ENCODE measurements around the gene FOLR1.
"Not testable (repeated sequence)": the region's sequence is repeated elsewhere in the genome, so short reads cannot be mapped to it uniquely, and the experiment has no call there.

FOLR1 gene

DNA sequence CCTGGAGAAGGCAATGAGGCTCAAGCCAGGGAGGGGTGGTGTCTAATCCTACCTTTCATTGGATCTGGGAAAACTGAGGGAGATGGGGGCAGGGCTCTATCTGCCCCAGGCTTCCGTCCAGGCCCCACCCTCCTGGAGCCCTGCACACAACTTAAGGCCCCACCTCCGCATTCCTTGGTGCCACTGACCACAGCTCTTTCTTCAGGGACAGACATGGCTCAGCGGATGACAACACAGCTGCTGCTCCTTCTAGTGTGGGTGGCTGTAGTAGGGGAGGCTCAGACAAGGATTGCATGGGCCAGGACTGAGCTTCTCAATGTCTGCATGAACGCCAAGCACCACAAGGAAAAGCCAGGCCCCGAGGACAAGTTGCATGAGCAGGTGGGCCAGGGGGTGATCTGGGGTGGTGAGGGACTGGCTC lies at the start of gene FOLR1:
FOLR1 (plus strand) TSS at position 180 of the 421 bp plus-strand sequence; CDS start at position 214, 34 bp downstream.
- DNase-seq, result no peak

DNA sequence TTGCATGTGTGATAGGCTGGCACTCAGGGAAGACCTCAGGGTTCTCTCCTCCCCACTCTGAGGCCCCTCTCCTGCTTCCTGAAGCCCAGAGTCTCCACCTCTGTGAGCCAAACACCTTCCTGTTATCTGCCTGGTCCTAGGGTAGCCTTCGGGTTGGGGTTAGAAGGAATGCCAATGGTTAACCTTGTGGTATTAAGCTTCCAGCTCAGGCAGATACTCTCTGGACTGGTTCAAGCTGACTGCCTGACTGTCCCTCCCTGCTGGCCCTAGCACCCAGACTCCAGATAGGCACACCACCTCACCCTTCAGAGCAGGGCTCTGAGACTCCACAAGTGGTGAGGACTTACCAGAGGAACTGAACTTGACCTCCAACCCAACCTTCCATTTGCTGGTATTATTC lies 49.4 kb upstream of the FOLR1 start:
- not testable (repeated sequence) for DNase-seq

DNA sequence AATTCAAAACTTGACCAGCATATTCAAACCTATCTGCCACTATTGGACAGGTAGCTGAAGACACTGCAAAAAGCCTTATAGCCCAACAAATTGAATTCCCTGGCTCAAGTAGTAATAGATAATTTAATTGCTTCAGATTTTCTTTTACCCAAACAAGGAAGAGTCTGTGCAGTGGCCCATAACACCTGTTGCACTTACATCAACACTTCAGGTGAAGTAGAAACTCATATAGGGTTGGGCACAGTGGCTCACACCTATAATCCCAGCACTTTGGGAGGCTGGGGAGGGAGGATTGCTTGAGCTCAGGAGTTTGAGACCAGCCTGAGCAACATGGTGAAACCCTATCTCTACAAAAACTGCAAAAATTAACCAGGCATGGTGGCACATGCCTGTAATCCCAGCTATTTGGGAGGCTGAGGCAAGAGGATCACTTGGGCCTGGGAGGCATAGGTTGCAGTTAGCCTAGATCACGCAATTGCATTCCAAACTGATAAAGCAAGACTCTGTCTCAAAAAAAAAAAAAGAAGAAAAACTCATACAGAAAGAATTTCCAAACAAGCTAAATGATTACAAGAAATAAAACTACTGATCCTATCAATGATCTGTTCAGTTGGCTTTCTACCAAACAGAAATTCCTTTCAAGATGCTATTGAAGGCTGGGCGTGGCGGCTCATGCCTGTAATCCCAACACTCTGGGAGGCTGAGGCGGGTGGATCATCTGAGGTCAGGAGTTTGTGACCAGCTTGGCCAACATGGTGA lies 47.0 kb upstream of the FOLR1 start:
- DNase-seq, result no peak

DNA sequence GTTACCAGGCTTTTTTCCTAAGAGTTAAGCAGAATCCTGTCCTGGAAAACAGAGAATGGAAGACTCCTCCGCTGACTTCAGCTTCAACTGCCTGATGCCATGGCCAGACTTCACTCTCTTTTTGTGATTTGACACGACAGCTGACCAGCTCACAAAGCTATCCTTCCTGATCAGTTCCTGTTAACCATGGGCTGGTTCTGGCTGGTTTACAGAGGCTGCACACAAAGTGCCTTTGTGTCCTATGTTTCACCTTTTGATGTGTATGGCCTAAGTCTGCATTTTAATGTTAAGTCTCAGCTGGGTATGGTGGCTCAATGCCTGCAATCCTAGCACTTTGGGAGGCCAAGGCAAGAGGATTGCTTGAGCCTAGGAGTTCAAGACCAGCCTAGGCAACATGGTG lies 45.3 kb upstream of the FOLR1 start:
- no peak for DNase-seq

DNA sequence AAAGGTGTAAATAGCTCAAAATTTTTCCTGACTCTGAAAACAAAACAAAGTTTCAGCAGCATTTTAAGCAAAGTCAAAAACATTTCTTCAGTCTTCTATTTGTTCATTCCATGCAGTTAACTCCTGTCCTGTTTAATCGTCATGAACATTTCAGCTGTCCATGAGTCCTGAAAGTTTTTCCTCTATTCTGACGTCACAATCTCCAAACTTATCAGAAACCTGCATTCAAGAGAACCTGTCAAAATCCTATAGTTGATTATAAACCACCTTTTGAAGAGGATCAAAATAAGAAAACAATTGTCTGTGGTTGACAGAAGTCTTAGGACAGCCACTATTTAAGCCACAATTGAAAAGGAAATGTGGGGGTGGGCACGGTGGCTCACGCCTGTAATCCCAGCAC lies 41.1 kb upstream of the FOLR1 start:
- DNase-seq, result no peak

DNA sequence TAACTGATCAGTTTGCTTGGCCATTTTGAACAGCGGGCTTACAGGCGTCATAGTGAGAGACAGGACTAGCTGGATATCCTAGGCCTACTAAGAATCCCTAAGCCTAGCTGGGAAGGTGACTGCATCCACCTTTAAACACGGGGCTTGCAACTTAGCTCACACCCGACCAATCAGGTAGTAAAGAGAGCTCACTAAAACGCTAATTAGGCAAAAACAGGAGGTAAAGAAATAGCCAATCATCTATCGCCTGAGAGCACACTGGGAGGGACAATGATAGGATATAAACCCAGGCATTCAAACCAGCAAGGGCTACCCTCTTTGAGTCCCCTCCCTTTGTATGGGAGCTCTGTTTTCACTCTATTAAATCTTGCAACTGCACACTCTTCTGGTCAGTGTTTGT lies 38.1 kb upstream of the FOLR1 start:
- DNase-seq, result not testable (repeated sequence)

DNA sequence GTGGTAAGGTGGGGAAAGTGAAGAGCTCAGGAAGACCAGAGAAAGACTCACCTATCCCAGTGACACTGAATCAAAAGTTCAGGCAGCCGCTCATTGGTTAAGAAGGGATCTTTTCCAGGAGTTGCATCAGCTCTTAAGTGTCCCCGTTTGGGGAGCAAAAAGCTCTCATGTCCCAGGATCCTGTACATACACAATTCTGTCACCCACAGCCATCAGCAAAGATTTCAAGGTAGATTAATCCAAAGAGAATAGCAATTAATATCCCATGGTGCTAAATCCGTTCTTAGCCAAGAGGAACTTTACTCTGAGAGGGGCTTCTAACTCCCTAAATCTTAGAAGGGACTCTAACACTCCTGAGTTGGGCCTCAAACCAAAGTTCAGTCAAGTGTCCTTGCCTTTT lies 37.1 kb upstream of the FOLR1 start:
- DNase-seq, result no peak

DNA sequence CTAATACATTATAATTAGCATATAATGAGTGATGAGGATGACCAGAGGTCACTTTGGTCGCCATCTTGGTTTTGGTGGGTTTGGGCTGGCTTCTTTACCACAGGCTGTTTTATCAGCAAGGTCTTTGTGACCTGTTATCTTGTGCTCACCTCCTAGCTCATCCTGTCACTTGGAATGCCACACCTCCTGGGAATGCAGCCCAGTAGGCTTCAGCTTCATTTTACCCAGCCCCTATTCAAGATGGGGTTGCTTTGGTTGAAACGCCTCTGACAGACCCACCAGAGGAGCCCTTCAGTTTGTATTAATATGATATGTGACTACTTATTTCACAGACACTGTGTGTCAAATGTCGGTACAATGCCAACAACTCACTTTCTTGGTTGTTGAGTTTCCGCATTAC lies 36.2 kb upstream of the FOLR1 start:
- DNase-seq, result no peak

DNA sequence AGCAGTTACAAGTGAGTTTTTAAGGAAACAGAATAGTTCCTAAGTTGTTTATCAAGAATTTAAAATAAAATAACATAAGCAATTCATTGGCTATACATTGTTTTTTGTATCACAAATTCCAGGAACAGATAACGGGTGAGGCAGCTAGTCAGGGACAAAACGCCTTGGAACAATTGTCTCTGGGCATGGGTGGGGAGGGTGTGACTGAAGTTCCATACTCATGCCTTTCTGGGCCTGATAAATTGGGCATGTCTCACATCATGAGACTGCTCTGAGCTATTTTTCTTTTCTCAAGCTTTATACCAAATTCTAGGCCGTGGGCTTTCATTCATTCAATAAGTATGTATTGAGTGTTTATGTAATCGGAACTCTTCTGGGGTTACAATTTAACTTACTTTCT lies 34.8 kb upstream of the FOLR1 start:
- no peak for DNase-seq

DNA sequence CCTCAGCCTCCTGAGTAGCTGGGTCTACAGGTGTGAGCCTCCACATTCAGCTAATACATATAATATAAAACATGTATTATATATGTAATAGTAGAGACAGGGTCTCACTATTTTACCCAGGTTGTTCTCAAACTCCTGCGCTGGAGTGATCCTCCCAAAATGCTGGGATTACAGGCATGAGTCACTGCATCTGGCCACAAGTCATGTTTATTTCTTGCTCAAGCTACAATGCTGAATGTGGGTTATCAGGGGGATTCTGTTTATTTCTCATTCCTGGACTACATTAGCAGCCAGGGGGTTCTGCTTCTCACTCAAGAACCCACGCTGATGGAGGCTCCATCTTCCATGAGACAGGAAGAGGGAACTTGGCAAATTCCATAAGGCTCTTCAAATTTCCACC lies 31.6 kb upstream of the FOLR1 start:
- DNase-seq, result no peak

DNA sequence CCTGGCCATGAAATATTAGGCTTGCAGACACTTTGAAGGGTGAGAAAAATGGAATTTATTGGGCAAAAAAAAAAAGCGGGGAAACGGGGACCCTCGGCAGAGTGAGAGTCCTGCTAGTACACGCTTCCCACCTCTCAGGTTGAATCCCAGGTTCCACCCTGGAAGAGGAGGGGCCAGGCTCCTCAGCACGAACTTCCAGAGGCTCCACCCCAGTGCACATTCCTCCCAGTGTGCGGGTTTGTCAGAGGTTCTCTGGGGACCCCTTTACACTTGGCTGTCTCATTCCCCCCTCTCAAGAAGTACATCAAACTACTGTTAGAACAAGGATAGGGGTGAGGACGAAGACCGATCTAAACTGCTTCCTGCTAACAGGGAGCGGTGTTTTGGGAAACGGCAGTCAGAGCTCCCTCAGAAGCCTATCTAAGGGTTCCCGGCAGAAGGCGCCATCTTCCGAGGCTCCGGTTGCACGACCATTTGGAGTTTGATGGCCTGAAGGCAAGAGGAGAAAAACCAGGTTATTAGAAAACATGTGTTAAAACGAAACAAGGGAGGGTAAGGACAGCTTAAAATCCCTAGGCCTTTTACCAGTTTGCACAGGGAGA lies 28.9 kb upstream of the FOLR1 start:
- no peak for DNase-seq

DNA sequence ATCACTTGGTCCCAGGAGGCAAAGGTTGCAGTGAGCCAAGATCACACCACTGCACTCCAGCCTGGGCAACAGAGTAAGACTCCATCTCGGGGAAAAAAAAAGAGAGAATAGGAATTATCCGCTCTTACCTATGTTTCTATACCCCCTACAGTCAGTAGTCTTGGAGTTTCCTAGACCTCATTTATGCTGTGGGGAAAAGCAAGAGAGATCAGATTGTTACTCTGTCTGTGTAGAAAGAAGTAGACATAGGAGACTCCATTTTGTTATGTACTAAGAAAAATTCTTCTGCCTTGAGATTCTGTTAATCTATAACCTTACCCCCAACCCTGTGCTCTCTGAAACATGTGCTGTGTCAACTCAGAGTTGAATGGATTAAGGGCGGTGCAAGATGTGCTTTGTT lies 27.8 kb upstream of the FOLR1 start:
- DNase-seq, result not testable (repeated sequence)

DNA sequence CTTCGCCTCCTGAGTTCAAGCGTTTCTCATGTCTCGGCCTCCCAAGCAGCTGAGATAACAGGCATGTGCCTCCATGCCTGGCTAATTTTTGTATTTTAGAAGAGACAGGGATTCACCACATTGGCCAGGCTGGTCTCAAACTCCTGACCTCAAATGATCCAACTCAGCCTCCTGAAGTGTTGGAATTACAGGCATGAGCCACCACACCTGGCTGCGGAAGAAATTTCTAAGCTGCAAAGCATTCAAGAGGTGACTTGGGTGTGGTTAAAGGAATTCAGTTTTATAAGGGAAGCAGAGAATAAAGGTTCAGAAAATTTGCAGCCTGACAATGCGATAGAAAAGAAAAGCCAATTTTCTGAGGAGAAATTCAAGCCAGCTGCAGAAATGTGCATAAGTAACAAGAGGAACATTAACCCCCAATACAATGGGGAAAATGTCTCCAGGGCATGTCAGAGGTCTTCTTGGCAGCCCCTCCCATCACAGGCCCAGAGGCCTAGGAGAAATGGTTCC lies 22.8 kb upstream of the FOLR1 start:
- not testable (repeated sequence) for DNase-seq

DNA sequence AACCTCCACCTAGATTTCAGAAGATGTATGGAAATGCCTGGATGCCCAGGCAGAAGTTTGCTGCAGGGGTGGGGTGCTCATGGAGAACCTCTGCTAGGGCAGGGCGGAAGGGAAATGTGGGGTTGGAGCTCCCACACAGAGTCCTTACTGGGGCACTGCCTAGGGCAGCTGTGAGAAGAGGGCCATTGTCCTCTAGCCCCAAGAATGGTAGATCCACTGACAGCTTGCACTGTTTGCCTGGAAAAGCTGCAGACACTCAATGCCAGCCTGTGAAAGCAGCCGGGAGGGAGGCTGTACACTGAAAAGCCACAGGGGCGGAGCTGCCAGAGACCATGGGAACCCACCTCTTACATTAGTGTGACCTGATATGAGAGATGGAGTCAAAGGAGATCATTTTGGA lies 22.2 kb upstream of the FOLR1 start:
- not testable (repeated sequence) for DNase-seq

DNA sequence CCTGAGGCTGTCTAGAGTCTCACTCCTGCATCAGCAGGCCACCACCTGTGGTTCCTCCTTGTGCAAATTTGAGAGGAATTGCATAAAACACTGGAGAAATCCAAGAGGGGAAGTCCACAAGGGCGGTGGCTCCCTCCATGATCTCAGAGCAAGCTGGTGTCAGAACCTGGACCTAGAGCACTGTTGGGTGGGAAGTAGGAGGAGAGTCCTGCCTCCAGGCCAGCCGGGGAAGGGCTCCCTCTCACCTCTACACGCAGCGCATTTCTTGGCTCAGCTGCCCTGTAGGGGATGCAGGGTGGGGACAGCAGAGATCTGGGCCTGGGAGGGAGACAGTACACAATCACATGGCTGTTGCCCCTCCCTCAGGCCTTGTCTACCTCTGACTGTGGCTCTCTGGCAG lies 19.9 kb upstream of the FOLR1 start:
- not testable (repeated sequence) for DNase-seq

DNA sequence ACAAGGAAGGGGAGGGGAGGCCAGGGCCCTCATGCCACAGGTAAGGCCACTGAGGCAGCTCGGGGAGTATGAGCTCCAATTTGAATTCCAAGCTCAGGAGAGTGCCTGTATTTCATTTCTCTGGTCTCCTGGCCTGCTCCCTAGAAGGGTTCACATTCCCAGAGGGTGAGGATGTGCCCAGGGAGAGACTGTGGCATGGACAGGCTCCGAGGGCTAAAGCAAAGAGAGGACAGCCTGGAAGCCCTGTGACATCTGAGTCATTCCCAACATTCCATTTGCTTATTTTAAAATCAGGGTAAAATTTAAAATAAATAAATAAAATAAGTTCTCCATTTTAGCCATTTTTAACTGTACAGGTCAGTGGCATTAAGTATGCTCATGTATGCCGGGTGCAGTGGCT lies 18.6 kb upstream of the FOLR1 start:
- no peak for DNase-seq

DNA sequence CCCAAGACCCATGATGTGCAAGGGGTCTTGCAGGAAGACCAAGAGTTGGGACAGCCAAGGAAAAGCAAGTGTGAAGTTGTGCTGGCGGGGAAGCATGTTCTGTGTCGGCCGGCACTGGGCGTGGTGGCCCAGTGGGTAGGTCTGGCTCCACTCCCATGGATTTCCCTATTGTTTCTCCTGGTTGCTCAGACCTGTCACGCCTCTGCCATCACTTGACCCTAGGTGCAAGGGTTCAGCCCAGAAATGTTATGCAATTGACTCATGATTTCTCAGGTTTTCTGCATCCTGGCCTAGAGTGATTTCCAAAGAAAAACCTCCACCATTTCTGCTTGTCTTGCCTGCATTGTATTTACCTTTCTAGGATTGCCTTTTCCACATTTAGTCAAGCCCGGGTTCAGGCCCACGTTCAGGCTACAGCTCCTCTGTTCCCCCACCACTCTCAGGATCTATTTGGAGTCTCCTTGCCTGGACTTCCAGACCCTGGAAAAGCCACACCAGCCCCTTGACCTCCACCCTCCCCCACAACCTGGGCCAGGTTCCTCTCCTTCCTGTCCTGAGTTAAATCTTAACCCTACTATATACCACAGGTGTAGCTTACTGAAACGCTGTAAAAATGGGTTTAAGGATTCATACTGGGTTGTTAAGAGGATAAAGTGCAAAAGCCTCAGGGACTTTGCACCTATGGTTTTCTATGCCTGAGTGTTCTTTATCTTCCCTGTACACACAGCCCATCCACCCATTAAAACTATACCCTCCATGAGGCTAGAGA lies 17.5 kb upstream of the FOLR1 start:
- DNase-seq, result no peak

DNA sequence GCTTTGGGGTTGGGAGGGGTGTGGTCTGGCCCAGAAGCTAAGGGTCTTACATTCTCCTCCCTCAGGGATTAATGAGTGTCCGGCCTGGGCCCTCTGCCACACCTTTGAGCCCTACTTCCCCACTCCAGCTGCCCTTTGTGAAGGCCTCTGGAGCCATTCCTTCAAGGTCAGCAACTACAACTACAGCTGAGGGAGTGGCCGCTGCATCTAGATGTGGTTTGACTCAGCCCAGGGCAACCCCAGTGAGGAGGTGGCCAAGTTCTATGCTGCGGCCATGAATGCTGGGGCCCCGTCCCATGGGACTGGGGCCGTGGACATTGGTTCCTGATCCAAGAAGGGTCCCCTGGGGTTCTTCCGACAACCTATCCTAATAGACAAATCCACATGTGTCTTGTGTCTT lies 14.3 kb upstream of the FOLR1 start:
- no peak for DNase-seq

DNA sequence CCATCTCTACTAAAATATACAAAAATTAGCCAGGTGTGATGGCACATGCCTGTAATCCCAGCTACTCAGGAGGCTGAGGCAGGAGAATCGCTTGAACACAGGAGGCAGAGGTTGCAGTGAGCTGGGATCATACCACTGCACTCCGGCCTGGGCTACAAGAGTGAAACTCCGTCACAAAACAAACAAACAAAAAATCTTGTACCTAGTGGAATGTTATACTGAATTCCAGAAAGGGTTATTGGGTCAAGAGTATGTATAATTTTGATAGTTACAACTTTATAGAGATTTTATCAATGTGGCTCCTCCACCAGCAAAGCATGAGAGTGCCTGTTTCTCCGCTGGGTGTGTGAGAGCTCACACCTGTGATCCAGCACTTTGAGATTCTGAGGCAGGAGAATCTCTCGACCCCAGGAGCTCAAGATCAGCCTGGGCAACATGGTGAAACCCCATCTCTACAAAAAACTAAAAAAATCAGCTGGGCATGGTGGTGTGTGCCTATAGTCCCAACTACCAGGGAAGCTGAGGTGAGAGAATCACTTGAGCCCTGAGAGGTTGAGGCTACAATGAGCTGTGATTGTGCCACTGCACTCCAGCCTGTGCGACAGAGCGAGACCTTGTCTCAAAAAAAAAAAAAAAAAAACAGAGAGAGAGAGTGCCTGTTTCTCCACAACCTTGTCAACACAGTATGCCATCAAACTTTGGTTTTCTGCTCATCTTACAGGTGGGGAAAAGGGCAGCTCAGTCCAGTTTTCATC lies 12.7 kb upstream of the FOLR1 start:
- DNase-seq, result no peak

DNA sequence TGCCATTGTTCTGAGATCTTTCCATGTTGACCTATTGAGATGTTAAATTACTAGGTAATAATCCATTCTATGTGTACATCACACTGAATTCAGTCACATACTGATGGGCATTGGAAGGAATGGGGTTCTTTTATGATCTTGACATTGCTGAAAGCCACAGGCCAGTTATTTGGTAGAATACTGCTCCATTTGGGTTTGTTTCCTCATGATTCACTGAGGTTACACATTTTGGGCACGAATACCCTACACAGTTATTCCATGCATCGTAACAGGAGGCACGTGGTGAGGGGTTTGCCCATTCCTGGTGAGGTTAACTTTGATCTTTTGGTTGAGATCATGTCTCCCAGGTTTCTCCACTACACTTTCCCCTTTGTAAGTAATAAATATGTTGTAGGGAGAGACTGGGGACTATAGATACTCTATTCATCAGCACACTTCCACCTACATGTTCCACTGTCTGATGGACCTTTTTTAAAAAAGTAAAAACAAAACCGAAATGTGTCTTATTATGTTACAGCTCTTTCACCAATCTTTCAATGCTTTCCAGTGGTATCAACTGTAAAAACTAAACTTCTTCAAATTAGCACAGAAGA lies 12.0 kb upstream of the FOLR1 start:
- DNase-seq, result no peak

DNA sequence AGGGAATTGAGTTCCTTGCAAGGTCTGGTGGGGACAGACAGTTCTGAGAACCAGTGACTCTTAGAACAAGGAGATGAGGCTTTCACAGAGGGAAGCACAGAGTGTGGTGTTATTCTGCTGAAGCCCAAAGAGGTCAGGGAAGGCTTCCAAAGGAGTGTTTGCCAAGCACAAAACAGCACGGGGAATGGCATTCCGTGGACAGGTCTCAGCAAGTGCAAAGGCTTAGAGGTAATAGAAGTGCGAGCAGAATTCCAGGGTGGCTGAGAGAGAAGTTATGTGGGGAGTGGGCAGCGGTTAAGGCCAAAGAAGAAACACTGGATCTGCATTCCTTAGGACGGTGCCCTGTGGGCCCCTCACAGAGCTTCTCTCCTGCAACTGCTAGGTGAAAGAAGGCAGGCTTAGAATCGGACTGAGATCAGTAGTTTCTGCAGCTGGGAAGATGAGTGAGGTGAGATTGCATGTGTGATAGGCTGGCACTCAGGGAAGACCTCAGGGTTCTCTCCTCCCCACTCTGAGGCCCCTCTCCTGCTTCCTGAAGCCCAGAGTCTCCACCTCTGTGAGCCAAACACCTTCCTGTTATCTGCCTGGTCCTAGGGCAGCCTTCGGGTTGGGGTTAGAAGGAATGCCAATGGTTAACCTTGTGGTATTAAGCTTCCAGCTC lies 10.9 kb upstream of the FOLR1 start:
- not testable (repeated sequence) for DNase-seq

DNA sequence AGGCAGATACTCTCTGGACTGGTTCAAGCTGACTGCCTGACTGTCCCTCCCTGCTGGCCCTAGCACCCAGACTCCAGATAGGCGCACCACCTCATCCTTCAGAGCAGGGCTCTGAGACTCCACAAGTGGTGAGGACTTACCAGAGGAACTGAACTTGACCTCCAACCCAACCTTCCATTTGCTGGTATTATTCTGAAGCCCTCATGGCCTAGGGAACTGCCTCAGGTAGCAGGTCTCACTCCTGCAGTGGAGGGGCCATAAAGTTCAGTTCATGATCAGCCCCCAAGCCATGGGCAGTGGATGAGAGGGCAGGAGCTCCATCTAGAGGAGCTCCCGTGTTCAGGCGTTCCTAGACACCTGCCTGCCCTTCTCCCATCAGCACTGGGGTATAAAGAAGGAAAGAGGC lies 10.4 kb upstream of the FOLR1 start:
- DNase-seq, result not testable (repeated sequence)
